Trophoblast cell (in vitro differentiated cells and primary cell): ENCODE results near the gene CA6.
A peak's percentile ranks its signal among the peaks of the same experiment; 100 is the strongest.

ENCODE experiments used
- DNase-seq, 2 donors: peaks; one replicate each; pipeline ENCODE4 v3.0.0-alpha.2; 2016
- H2AFZ ChIP-seq: 2 replicates; pipeline ENCODE4 v1.6.1; 2013; ENCODE audit warnings: low read length, moderate library complexity, mild to moderate bottlenecking; ENCODE audit not compliant: insufficient read depth, poor library complexity
- H2AK5ac ChIP-seq: 2 replicates; pipeline ENCODE4 v1.6.1; 2013; ENCODE audit warnings: mild to moderate bottlenecking, low read length
- H2BK120ac ChIP-seq: 2 replicates; pipeline ENCODE4 v1.6.1; 2013; ENCODE audit warnings: low read length, mild to moderate bottlenecking, moderate library complexity; ENCODE audit not compliant: insufficient read depth, poor library complexity
- H2BK12ac ChIP-seq: 2 replicates; pipeline ENCODE4 v1.6.1; 2013; ENCODE audit warnings: mild to moderate bottlenecking, low read length, moderate library complexity
- H2BK5ac ChIP-seq: 2 replicates; pipeline ENCODE4 v1.6.1; 2013; ENCODE audit warnings: low read length, low read depth, moderate library complexity, mild to moderate bottlenecking; ENCODE audit not compliant: poor library complexity
- H3K14ac ChIP-seq: 2 replicates; pipeline ENCODE4 v1.6.1; 2013; ENCODE audit warnings: mild to moderate bottlenecking, low read length
- H3K18ac ChIP-seq: 2 replicates; pipeline ENCODE4 v1.6.1; 2013; ENCODE audit warnings: mild to moderate bottlenecking, low read length
- H3K23ac ChIP-seq: 2 replicates; pipeline ENCODE4 v1.6.1; 2013; ENCODE audit warnings: low read length
- H3K27ac ChIP-seq: 2 replicates; pipeline ENCODE4 v1.5.1; 2013; ENCODE audit warnings: low read depth, mild to moderate bottlenecking, inconsistent platforms, low read length, moderate library complexity
- H3K27me3 ChIP-seq: 2 replicates; pipeline ENCODE4 v1.6.1; 2013; ENCODE audit warnings: inconsistent platforms, mild to moderate bottlenecking, low read length, moderate library complexity; ENCODE audit not compliant: insufficient read depth
- H3K36me3 ChIP-seq, 2 experiments: 1 replicate in 1 of 2; 2 replicates in 1 of 2; pipeline ENCODE4 v1.6.1; 2013; ENCODE audit warnings: low read length in 2 of 2, mild to moderate bottlenecking in 2 of 2, moderate library complexity in 1 of 2; ENCODE audit not compliant: insufficient read depth in 2 of 2, control insufficient read depth in 1 of 2
- H3K4ac ChIP-seq: 2 replicates; pipeline ENCODE4 v1.6.1; 2013; ENCODE audit warnings: low read depth, mild to moderate bottlenecking, low read length, moderate library complexity
- H3K4me1 ChIP-seq, 2 experiments: 1 replicate in 1 of 2; 2 replicates in 1 of 2; pipeline ENCODE4 v1.6.1; 2013; ENCODE audit warnings: low read length in 2 of 2, mild to moderate bottlenecking in 2 of 2, moderate library complexity in 1 of 2; ENCODE audit not compliant: insufficient read depth in 2 of 2, control insufficient read depth in 1 of 2
- H3K4me2 ChIP-seq: 2 replicates; pipeline ENCODE4 v1.6.1; 2013; ENCODE audit warnings: inconsistent platforms, mild to moderate bottlenecking, low read length, moderate library complexity
- H3K4me3 ChIP-seq: 2 replicates; pipeline ENCODE4 v1.5.1; 2013; ENCODE audit warnings: mild to moderate bottlenecking, low read depth, low read length, inconsistent platforms
- H3K79me1 ChIP-seq: one replicate; pipeline ENCODE4 v1.6.1; 2013; ENCODE audit warnings: low read length
- H3K79me2 ChIP-seq: 2 replicates; pipeline ENCODE4 v1.6.1; 2013; ENCODE audit warnings: low read length, mild to moderate bottlenecking; ENCODE audit not compliant: control insufficient read depth, insufficient read depth, poor library complexity
- H3K9ac ChIP-seq: 2 replicates; pipeline ENCODE4 v1.6.1; 2013; ENCODE audit warnings: mild to moderate bottlenecking, low read length
- H3K9me3 ChIP-seq: 2 replicates; pipeline ENCODE4 v1.6.1; 2013; ENCODE audit warnings: low read depth, mild to moderate bottlenecking, control low read depth, inconsistent platforms, low read length; ENCODE audit not compliant: insufficient read depth
- H4K12ac ChIP-seq: 2 replicates; pipeline ENCODE4 v1.6.1; 2013; ENCODE audit warnings: low read depth, mild to moderate bottlenecking, low read length, moderate library complexity
- H4K8ac ChIP-seq: 2 replicates; pipeline ENCODE4 v1.6.1; 2013; ENCODE audit warnings: low read depth, mild to moderate bottlenecking, low read length, moderate library complexity
- H4K91ac ChIP-seq: one replicate; pipeline ENCODE4 v1.6.1; 2013; ENCODE audit warnings: low read depth, mild to moderate bottlenecking, low read length, moderate library complexity
- WGBS: extraction: QIAGEN DNeasy Blood & Tissue Kit; methylation state at CpG from one replicate; pipeline ENCODE4 v1.1.7; 2013; ENCODE audit warnings: missing lambda C conversion rate; ENCODE audit not compliant: insufficient read length, insufficient coverage; ENCODE audit errors: extremely low coverage; 5-methylcytosine and 5-hydroxymethylcytosine counted together

The CA6 gene

DNA sequence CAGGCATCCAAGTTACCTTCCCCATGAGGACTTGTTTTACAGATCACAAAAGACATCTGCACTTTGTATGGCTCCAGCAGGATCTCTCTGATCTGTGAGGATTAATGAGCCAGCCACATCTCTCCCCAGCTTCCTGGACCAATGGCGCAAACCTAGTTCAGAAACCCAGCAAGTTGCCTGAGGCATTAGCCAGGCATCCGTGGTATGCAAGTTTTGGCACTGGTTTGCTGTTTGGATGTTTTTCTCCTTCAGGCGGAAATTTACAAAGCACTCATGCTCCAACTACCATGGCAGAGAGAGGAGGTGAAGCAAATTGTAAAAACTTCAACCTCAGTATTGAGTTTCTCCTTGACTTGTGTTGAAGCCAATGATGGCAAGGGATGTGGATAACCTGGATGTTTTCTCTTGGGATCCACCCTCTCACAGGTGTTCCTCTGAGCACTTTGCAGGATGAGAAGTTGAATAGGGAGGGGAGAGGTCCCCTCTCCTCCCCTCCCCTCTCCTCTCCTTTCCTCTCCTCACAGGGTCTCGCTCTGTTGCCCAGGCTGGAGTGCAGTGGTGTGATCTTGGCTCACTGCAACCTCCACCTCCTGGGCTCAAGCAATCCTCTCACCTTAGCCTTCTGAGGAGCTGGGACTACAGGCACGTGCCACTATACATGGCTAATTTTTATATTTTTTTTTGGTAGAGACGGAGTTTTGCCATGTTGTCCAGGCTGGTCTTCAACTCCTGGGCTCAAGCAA, 41.6 kb upstream of the CA6 start:
- Histone ChIP-seq H4K12ac (no peak overlapping the region), H3K36me3 (no peaks in the 10 kb centered on the region), H2AK5ac (no peak overlapping the region), H2BK12ac (peak overlapping the region; percentile 66), H3K79me1 (peaks cover 5% of the 10 kb centered on the region), H2AFZ (no peak overlapping the region), H3K18ac (no peak overlapping the region), H3K27me3 (no peaks in the 10 kb centered on the region), H3K4me3 (no peak overlapping the region), H3K23ac (no peak overlapping the region), H3K4ac (no peak overlapping the region), H2BK5ac (peak overlapping the region; percentile 8), H4K8ac (no peak overlapping the region), H3K27ac (peak overlapping the region; percentile 24), H4K91ac (no peak overlapping the region), H3K4me2 (peak overlapping the region; percentile 23), H3K79me2 (no peaks in the 10 kb centered on the region), H3K4me1 (peaks cover 15 to 18% of the 10 kb centered on the region in 2 experiments), H3K9me3 (no peaks in the 10 kb centered on the region), H3K9ac (no peak overlapping the region), H3K14ac (no peak overlapping the region), H2BK120ac (no peak overlapping the region)
- peak; percentile 80 to 95 for DNase-seq
- WGBS = no CpG with 5 or more reads among the region's 6 CpGs

GRCh38 chr1:8905582-8906191, 40.0 kb upstream of the CA6 start:
- Histone ChIP-seq H3K36me3 (no peaks in the 10 kb centered on the region), H4K8ac (no peak overlapping the region), H3K9me3 (peaks cover 2% of the 10 kb centered on the region), H2BK120ac (no peak overlapping the region), H3K27ac (no peak overlapping the region), H3K4me2 (no peak overlapping the region), H3K4me1 (peaks cover 15 to 18% of the 10 kb centered on the region in 2 experiments), H4K12ac (no peak overlapping the region), H3K27me3 (no peaks in the 10 kb centered on the region), H2BK12ac (no peak overlapping the region), H3K4ac (no peak overlapping the region), H3K18ac (no peak overlapping the region), H3K9ac (no peak overlapping the region), H2BK5ac (no peak overlapping the region), H3K4me3 (no peak overlapping the region), H3K79me1 (peaks cover 4% of the 10 kb centered on the region), H4K91ac (no peak overlapping the region), H3K23ac (no peak overlapping the region), H3K79me2 (no peaks in the 10 kb centered on the region), H3K14ac (no peak overlapping the region), H2AFZ (no peak overlapping the region), H2AK5ac (no peak overlapping the region)
- DNase-seq = no peak
- no CpG with 5 or more reads among the region's 9 CpGs for WGBS

- no CpG with 5 or more reads among the region's 18 CpGs for WGBS
- H3K23ac ChIP-seq = no peak overlapping the region
- no peaks in the 10 kb centered on the region for H3K79me2 ChIP-seq
- no peak overlapping the region for H2AK5ac ChIP-seq
- no peak overlapping the region for H4K12ac ChIP-seq
- no peak overlapping the region for H4K8ac ChIP-seq
- no peak overlapping the region for H3K4me3 ChIP-seq
- H3K4me1 ChIP-seq = peaks cover 9 to 12% of the 10 kb centered on the region in 2 experiments
- DNase-seq = no peak
- H3K79me1 ChIP-seq = peaks cover 2% of the 10 kb centered on the region
- H3K4ac ChIP-seq = no peak overlapping the region
- no peak overlapping the region for H3K9ac ChIP-seq
- no peak overlapping the region for H2BK120ac ChIP-seq
- H3K14ac ChIP-seq = no peak overlapping the region
- peaks cover 4% of the 10 kb centered on the region for H3K9me3 ChIP-seq
- no peak overlapping the region for H3K4me2 ChIP-seq
- no peak overlapping the region for H2BK5ac ChIP-seq
- H2AFZ ChIP-seq = no peak overlapping the region
- no peak overlapping the region for H3K27ac ChIP-seq
- no peak overlapping the region for H4K91ac ChIP-seq
- no peak overlapping the region for H3K18ac ChIP-seq
- H3K27me3 ChIP-seq = no peaks in the 10 kb centered on the region
- no peaks in the 10 kb centered on the region for H3K36me3 ChIP-seq
- no peak overlapping the region for H2BK12ac ChIP-seq
These were observed 37.1 kb upstream of the CA6 start for GRCh38 chr1:8908388-8909151.

GRCh38 chr1:8910331-8910730, 35.3 kb upstream of the CA6 start:
- no peak overlapping the region for H4K8ac ChIP-seq
- no peak for DNase-seq
- H2AFZ ChIP-seq = no peak overlapping the region
- no peaks in the 10 kb centered on the region for H3K36me3 ChIP-seq
- no peak overlapping the region for H3K18ac ChIP-seq
- H3K79me1 ChIP-seq = no peaks in the 10 kb centered on the region
- H2BK5ac ChIP-seq = no peak overlapping the region
- H2BK120ac ChIP-seq = no peak overlapping the region
- no peak overlapping the region for H3K4me2 ChIP-seq
- no peaks in the 10 kb centered on the region for H3K27me3 ChIP-seq
- H3K4ac ChIP-seq = no peak overlapping the region
- H4K12ac ChIP-seq = no peak overlapping the region
- no peak overlapping the region for H2BK12ac ChIP-seq
- no peak overlapping the region for H4K91ac ChIP-seq
- WGBS = no CpG with 5 or more reads among the region's 3 CpGs
- no peak overlapping the region for H3K14ac ChIP-seq
- H3K79me2 ChIP-seq = no peaks in the 10 kb centered on the region
- H3K27ac ChIP-seq = no peak overlapping the region
- no peak overlapping the region for H3K23ac ChIP-seq
- H3K9me3 ChIP-seq = peaks cover 4% of the 10 kb centered on the region
- H3K9ac ChIP-seq = no peak overlapping the region
- peaks cover 2% of the 10 kb centered on the region in 2 experiments for H3K4me1 ChIP-seq
- no peak overlapping the region for H2AK5ac ChIP-seq
- no peak overlapping the region for H3K4me3 ChIP-seq
